ENCODE results near the gene OR6T1.

The OR6T1 gene, protein sequence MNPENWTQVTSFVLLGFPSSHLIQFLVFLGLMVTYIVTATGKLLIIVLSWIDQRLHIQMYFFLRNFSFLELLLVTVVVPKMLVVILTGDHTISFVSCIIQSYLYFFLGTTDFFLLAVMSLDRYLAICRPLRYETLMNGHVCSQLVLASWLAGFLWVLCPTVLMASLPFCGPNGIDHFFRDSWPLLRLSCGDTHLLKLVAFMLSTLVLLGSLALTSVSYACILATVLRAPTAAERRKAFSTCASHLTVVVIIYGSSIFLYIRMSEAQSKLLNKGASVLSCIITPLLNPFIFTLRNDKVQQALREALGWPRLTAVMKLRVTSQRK

DNA sequence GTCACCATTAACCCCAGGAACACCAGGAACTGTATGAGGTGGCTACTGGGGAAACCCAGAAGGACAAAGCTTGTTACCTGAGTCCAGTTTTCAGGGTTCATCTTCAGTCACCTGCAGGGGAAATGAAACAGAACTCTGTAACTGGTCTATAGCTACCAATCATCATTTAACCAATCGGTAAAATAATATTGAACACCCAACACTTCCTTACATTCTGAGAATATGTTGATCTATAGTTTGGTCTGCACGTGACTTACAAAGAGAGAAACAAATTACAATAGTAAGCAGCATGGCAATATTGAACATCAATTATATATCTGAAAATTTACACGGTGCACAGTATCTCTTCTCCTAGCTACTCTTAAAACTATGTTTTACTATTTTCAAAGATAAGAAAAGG is at the start of gene OR6T1:
OR6T1 (minus strand) TSS at position 101 of the 400 bp plus-strand sequence; CDS start at position 101, 0 bp downstream.
- no peak for DNase-seq (ENCODE audit: low spot score)

DNA sequence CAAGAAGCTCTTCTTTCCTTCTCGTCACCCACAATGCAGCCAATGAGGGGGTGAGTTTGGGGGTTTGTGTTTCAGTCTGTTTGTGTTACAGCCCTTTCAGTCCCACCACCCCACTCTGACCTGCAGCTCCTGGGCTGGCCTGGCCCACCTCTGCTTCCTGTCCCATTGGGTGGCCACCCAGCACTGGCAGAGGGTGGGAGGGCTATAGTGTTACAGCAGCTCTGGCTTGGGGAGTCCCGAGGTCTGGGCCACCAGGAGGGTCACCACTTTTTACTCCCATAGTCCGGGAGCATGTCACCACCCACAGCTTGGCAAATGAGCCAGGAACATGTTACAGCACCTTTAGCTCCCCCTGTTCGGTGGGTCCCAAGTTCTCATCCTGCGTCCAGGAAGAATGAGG is 35.7 kb upstream of the OR6T1 start:
- DNase-seq (ENCODE audit: low spot score), result no peak

DNA sequence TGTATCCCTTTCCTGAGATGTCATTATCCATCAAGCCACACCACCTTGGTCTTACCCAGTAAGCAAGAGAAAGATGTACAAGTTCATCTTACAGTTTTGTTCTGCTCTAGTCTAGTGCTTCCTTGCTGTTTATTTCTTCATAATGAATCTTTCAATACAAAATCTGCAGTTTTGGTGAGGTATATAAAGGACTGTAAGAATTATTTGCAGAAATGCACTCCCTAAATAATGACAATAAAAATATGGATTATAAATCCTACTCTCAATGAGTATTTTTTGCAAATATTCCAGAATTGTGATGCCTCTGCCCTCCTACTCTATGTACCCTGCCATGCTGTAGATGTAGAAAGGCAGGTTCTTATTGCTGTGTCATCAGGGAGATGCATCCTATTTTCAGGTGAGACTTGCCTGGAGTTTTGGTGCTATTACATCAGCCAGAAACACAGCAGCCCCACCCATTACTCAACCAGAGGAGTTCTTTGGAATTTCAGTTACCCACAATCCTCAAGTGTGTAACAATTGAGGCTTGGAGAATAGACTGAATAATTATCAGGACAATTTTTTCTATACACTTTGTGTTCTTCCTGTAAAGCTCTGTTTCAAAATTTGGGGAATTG is 34.2 kb upstream of the OR6T1 start, which contains the start of gene OR10S1:
OR10S1 (minus strand) TSS at position 51 of the 617 bp plus-strand sequence. CDS start 117 bp downstream, outside the sequence.
- no peak for DNase-seq (ENCODE audit: low spot score)

DNA sequence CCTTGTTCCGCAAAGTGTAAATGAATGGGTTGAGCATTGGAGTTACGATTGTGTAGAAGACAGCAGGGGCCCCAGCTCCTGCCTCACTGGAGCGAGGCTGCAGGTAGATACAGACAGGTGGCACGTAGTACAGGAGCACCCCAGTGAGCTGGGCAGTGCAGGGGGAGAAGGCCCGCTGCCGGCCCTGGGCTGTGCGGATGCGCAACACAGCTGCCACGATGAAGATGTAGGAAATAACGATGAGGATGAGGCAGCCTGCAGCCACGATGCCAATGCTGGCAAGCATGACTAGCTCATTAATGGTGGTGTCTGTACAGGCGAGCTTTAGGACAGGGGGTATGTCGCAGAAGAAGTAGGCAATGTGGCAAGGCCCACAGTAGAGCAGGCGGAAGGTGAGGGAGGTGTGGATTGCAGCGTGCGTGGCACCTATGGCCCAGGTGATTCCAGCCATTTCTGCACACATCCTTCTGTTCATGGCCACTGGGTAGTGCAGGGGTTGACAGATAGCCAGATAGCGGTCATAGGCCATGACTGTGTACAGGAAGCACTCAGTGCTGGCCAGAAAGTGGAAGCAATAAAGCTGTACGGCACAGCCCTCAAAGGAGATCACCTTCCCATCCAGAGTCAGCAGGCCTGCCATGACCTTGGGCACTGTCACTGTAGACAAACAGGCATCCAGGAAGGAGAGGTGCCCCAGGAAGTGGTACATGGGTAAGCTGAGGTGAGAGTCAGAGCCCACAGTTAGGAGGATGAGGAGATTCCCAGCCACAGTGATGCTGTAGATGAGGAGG is 33.3 kb upstream of the OR6T1 start:
- no peak for DNase-seq (ENCODE audit: low spot score)

DNA sequence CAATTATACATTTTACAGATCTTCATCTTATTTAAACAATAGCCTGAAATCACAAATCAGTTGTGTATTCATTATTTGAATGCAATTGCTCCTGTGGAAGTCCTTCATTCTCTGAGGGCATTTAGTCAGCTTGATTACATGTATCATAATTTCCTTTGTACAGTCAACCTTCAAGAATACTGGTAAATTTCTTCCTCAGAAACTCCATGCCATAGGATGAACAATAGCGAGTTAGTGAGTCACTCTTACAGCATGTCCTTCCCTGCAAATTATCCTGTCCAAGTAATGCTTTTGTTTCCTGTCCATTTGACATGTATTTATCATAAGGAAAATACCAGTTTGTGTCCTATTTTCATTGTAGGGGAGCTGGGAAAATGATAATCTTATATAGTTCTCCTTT is 30.2 kb upstream of the OR6T1 start:
- DNase-seq (ENCODE audit: low spot score), result no peak

DNA sequence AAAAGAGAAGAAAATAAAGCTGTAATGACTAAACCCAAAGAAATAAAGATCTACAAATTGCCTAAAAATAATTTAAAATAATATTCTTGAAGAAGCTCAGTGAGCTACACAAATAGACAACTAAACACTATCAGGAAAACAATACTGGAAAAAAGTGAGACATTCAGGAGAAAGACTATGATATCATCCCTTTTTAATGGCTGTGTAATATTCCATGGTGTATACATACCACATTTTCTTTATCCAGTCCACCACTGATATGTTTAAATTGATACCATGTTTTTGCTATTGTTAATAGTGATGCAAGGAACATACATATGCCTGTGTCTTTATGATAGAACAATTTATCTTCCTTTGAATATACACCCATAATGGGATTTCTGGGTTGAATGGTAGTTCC is 13.1 kb upstream of the OR6T1 start:
- DNase-seq (ENCODE audit: low spot score), result no peak

DNA sequence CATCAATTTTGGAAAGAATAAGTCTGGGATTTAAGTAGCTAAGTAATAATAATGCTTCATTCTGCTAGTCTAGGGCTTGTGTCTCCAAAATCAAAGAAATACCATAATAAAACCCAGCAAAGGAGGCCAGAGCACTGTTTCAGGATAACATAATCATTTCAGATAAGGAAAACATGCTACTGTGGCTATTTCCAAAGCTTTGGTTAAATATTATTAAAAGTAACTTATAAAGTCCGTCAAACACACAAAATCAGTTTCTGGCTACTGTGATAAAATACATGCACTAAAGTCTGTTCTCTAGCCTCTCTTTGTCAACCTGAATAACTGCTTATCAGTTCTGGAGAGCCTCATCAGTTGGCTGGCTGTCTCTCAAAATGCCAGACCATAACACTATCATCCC is 1.5 kb upstream of the OR6T1 start:
- no peak for DNase-seq (ENCODE audit: low spot score)

DNA sequence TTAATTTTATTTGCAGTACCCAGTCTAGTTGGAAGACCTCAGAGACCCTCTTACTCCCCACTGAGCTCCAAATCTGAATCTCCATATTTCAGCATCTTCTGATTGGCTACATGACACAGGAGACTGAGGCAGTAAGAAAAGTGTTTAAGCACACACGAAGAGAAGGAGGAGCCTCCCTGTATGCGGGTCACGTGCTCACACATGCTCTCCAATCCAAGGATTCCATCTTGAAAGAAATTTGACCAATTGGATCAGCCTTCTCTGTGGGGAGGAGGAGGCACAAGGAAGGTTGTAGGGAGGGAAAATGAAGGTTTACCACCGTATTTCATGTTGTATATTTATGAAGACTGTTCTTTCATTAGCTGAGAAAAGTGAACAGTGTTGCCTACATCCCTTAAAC is 1.2 kb downstream of the OR6T1 start:
- DNase-seq (ENCODE audit: low spot score), result no peak

DNA sequence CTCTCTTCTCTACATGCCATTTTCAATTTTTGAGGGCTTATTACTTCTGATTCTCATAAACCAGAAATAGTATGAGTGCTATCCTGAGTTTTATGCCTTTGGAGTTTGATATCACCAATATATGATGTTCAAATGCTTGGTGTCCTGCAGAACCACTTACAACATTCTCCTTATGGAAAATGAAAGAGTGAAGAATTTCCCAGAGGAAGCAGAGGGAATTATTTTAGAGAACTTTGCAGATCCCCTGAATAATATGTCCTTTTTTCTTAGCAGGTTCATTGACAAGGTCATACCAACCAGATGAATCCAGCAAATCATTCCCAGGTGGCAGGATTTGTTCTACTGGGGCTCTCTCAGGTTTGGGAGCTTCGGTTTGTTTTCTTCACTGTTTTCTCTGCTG is 4.3 kb downstream of the OR6T1 start, which contains the start of gene OR4D5:
OR4D5 (plus strand) TSS at position 301 of the 400 bp plus-strand sequence; CDS start at position 301, 0 bp downstream.
- DNase-seq (ENCODE audit: low spot score), result no peak

DNA sequence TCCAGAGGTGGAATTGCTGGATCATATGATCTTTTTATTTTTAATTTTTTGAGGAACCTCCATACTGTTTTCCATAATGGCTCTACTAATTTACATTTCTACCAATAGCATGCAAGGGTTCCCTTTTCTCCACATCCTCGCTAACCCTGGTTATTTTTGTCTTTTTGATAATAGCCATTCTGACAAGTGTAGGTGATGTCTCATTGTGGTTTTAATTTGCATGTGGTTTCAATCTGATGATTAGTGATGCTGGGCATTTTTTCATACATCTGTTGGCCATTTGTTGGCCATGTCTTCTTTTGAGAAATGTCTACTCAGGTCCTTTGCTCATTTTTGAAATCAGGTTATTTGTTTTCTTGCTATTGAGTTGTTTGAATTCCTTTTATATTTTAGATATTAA is 19.6 kb downstream of the OR6T1 start:
- DNase-seq (ENCODE audit: low spot score), result no peak

DNA sequence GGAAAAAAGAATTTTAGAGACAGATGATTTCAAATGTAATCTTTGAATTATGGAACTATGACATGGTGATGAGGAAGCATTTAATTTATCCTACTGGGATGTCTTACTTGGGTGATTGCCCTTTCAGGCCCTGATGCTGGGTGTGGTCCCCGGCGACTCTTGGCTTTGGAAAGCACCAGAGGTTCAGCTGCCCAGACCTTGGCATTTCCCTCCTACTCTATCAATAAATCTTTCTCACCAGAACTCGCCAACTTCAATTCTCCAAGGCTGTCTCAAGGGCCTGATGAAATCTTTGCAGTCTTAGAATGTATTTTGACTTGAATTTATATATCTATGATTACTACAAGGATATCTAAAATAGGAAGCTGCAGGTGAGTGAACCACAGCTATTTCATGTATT is 22.7 kb downstream of the OR6T1 start:
- DNase-seq (ENCODE audit: low spot score), result no peak

DNA sequence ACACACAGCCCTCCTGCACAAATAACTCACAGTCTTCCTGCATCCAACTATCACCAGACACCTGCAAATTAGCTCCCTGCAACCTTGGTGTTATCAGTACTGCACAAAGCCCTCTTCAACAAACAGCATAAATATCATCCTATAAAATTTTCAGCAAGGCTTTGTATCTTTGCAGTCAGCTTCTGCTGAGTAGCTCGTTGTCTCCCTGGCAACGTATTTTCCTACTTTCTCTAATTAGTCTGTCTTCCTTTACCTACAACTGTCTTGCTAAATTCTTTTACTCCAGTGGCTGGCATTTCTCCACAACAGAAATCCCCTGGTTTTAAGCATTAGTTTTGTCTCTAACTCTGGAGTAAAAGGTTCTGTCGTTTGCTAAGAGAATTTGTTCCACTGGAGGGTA is 37.8 kb downstream of the OR6T1 start:
- no peak for DNase-seq (ENCODE audit: low spot score)

DNA sequence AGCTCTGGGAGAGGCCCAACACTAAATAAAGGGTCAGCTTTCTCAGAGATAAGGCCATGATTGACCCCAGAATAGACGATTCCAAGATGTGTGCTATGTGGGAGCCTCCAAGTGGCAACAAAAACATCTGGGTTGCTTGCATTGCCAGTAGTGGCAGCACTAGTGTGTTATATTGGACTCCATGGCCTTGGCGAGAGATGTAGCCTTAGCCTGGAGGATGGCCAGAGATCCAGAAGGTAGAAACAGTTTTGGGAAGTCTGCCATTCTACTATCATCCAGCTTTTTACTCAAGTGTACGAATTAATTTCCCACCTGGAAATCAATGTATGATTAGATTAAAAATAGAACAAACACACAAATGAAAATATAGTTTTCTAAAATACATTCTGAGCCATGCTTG is 38.7 kb downstream of the OR6T1 start:
- DNase-seq (ENCODE audit: low spot score), result no peak

DNA sequence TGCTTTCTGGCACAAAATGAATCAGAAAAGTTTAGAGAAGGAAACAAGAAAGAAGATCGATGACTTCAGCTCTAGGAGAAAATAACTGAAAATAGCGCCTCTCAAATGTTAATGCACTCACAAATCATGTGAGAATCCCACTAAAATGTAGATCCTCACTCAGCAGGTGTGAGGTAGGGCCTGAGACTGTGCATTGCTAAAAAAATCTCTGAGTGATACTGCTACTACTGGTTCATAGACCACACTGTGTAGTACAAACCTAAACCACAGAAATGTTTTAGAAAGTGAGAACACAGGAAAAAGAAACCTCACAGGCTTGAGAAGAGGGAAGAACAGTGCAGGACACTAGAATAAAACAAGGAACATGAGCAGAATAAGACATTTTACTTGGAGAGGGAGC is 39.7 kb downstream of the OR6T1 start:
- DNase-seq (ENCODE audit: low spot score), result no peak

DNA sequence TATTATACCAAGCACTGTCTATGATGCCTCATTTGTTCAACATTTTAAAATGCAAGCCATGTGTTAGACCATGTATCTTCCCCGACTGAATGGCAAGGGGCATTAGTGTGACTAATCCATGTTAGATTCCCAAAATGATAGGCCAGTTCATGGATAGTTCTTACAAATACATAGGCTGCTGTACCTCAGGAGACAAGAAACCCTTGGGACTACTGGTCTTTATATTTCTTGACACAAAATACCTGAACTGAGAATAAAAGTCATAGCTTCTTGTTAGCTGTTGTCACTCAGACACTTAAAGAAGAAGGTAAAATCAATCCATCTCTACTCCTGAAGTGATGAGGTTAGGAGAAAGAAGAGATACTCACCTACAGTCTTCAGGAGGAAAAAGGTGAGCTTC is 41.8 kb downstream of the OR6T1 start, which contains the start of gene OR8D4:
OR8D4 (plus strand) TSS at position 301 of the 400 bp plus-strand sequence. CDS start 4,265 bp downstream, outside the sequence.
- no peak for DNase-seq (ENCODE audit: low spot score)

DNA sequence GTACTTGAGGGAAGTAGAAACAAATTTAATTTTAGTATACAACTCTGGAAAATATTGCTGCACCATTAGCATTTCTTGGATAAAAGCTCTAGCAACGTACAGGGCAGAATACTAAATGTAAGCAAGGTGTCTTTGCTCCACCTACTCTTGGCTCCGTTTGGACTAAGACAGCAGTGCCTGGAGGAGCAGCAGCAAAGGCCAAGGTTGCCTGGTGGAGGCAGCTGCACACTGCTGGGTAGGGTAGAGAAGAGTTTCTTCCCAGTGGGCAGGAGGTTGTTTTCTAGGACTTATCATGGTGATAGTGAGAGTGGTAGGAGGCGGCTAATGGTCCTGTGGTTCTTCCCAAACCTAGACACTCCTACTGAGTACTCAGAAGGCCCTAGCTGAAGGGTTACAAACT is 43.8 kb downstream of the OR6T1 start:
- DNase-seq (ENCODE audit: low spot score), result no peak

Data from CD4-positive, alpha-beta T cell treated with Interleukin-15 for 4 hours (primary cell).